ENCODE data around the gene MYO5A.

MYO5A gene

DNA sequence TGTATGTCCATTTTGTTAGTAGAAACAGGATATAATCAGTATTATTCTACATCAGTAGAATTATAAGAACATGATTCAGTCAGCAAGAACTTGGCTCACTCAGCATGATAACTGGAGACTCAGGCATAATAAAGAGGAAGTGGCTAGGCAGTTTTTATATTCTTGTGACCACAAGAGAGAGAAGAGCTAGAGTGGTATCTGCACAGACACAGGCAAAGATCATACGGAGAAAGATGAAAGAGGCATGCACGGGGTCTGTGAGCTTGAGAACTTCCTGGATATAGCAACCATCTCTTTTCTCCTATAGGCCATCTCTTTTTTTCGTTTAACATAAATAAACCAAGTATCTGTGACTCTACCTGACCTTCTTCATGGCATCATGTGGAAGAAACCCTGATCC is 46.8 kb downstream of the MYO5A start:
- H3K4me3 ChIP-seq (ENCODE audit: low read depth, low read length): no peak overlapping the region
- TF ChIP-seq, protein P1, sequence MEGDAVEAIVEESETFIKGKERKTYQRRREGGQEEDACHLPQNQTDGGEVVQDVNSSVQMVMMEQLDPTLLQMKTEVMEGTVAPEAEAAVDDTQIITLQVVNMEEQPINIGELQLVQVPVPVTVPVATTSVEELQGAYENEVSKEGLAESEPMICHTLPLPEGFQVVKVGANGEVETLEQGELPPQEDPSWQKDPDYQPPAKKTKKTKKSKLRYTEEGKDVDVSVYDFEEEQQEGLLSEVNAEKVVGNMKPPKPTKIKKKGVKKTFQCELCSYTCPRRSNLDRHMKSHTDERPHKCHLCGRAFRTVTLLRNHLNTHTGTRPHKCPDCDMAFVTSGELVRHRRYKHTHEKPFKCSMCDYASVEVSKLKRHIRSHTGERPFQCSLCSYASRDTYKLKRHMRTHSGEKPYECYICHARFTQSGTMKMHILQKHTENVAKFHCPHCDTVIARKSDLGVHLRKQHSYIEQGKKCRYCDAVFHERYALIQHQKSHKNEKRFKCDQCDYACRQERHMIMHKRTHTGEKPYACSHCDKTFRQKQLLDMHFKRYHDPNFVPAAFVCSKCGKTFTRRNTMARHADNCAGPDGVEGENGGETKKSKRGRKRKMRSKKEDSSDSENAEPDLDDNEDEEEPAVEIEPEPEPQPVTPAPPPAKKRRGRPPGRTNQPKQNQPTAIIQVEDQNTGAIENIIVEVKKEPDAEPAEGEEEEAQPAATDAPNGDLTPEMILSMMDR (IDR thresholded peaks at IDR 0.05; ENCODE audit: low read depth, low read length): no peak

DNA sequence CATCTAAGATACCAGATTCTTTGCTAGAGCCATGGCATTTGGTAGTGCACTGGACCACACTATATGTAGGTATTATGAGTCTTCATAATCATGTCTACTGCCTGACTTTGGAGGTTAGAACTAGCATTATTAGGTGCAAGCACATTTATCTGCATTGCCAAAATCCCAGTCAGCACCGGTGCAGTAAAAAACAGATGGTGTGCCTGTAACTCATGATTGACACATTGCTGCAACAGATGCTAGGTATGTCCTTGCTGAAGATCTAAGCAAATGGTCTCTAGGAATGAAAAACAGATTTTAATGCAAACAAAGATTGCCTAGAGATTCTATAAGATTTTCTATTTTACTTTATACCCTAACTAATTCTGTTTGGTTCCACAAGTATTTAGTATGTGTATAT is 47.7 kb downstream of the MYO5A start:
- H3K4me3 ChIP-seq (ENCODE audit: low read depth, low read length): no peak overlapping the region
- TF ChIP-seq, protein P1 (IDR thresholded peaks at IDR 0.05; ENCODE audit: low read depth, low read length): no peak

DNA sequence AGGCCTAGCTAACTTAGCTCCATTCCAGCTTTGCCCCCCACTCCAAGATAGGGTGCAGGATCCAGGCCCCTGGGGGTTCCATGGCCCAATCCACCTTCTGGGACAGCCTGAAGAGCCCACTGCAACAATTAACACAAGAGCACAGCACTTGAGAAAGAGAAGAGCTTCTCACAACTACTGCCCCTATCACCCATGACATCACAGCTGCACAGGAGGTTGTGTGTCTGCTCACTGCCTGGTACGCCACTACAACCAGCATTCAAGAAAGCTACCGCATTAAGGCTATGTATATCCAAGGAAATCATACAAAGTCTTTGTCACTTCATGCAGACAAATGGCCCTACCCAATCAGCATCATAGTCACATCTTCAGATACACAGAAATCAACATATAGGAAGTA is 62.0 kb downstream of the MYO5A start:
- TF ChIP-seq, protein P1 (IDR thresholded peaks at IDR 0.05; ENCODE audit: low read depth, low read length): no peak
- no peak overlapping the region for H3K4me3 ChIP-seq (ENCODE audit: low read depth, low read length)

DNA sequence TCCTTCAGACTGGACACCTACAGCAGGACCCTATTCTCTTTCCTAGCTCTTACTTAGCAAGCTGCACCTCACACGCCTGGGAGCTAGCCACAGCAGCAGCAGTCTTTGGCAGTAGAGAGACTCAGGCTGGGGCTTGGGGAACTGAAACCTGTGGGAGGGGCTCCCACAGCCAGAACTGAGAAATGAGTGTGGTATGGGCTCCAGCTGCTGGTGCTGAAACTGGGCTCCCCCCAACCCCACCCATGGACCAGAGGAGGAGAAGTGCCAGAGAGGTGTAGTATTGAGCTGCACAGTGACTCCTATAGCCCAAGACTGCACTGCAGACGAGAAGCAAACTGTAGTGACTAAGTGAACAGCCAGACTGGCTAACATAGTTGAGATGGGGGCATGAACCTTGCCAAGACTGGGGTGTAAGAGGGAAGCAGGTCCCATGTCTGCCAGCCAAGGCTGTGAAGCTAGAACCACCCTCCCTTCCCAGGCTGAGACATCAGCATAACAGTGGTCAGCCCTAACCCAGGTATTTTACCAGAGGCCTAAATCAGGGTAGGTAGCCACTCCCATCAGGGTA is 62.5 kb downstream of the MYO5A start:
- TF ChIP-seq, protein P1 (IDR thresholded peaks at IDR 0.05; ENCODE audit: low read depth, low read length): no peak
- H3K4me3 ChIP-seq (ENCODE audit: low read depth, low read length): no peak overlapping the region

GRCh38 chr15:52464478-52464877 is 64.2 kb downstream of the MYO5A start:
- TF ChIP-seq, protein P1 (IDR thresholded peaks at IDR 0.05; ENCODE audit: low read depth, low read length): no peak
- H3K4me3 ChIP-seq (ENCODE audit: low read depth, low read length): no peak overlapping the region

DNA sequence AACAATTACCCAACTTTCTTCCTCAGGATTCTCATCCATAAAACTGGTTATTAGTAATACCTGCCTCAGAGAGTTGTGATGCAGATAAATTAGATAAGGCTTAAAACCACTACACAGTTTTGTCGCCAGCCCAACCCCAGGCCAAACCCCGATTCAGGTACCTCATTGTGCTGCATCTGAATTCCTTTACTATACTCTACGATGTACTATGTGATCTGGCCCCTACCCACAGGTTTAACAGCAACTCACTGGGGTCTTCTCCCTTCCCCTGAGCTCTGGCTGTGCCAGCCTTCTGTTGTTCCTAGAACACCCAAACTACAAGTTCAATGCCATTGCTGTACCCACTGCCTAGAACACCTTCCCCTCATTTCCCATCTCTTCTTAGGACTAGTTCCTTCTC is 64.6 kb downstream of the MYO5A start:
- TF ChIP-seq, protein P1 (IDR thresholded peaks at IDR 0.05; ENCODE audit: low read depth, low read length): no peak
- no peak overlapping the region for H3K4me3 ChIP-seq (ENCODE audit: low read depth, low read length)

- TF ChIP-seq, protein P1 (IDR thresholded peaks at IDR 0.05; ENCODE audit: low read depth, low read length): no peak; the same call in 1 of the 2 replicates
- no peak overlapping the region for H3K4me3 ChIP-seq (ENCODE audit: low read depth, low read length)
Observed at GRCh38 chr15:52463638-52464037, 65.0 kb downstream of the MYO5A start.

Data from WI38 (cell line).